ENCODE data around the gene SLMAP.

The SLMAP gene

GRCh38 chr3:57942872-57943283 lies 186.8 kb downstream of the SLMAP start:
- no peak overlapping the region for H3K27ac ChIP-seq
- H3K4me2 ChIP-seq (ENCODE audit: low read length) = no peak overlapping the region
- no peaks in the 10 kb centered on the region for H3K36me3 ChIP-seq (ENCODE audit: control insufficient read depth, insufficient read depth, low read length)
- no peaks in the 10 kb centered on the region for H3K79me2 ChIP-seq
- peaks cover 12% of the 10 kb centered on the region for H3K4me1 ChIP-seq
- H3K27me3 ChIP-seq (ENCODE audit: control insufficient read depth, insufficient read depth, low read length) = no peaks in the 10 kb centered on the region
- TF ChIP-seq CTCF (IDR thresholded peaks at IDR 0.05) = no peak
- no peaks in the 10 kb centered on the region for H3K9me3 ChIP-seq (ENCODE audit: control insufficient read depth, low read length)
- no peak overlapping the region for H2AFZ ChIP-seq
- no peak overlapping the region for H3K4me3 ChIP-seq (ENCODE audit: low read depth, low read length)
- no peak overlapping the region for H3K9ac ChIP-seq

GRCh38 chr3:57943525-57944495 lies 187.7 kb downstream of the SLMAP start:
- peaks cover 12% of the 10 kb centered on the region for H3K4me1 ChIP-seq
- H2AFZ ChIP-seq = peak overlapping the region; percentile 34
- no peaks in the 10 kb centered on the region for H3K9me3 ChIP-seq (ENCODE audit: control insufficient read depth, low read length)
- peak overlapping the region; percentile 25 for H3K27ac ChIP-seq
- no peak overlapping the region for H3K9ac ChIP-seq
- H3K4me3 ChIP-seq (ENCODE audit: low read depth, low read length) = no peak overlapping the region
- TF ChIP-seq CTCF (IDR thresholded peaks at IDR 0.05) = no peak
- H3K36me3 ChIP-seq (ENCODE audit: control insufficient read depth, insufficient read depth, low read length) = no peaks in the 10 kb centered on the region
- peak overlapping the region; percentile 31 for H3K4me2 ChIP-seq (ENCODE audit: low read length)
- H3K79me2 ChIP-seq = no peaks in the 10 kb centered on the region
- H3K27me3 ChIP-seq (ENCODE audit: control insufficient read depth, insufficient read depth, low read length) = no peaks in the 10 kb centered on the region

GRCh38 chr3:57946970-57947381 lies 190.9 kb downstream of the SLMAP start:
- H3K27me3 ChIP-seq (ENCODE audit: control insufficient read depth, insufficient read depth, low read length) = no peaks in the 10 kb centered on the region
- H3K36me3 ChIP-seq (ENCODE audit: control insufficient read depth, insufficient read depth, low read length) = no peaks in the 10 kb centered on the region
- H3K4me3 ChIP-seq (ENCODE audit: low read depth, low read length) = no peak overlapping the region
- H3K9me3 ChIP-seq (ENCODE audit: control insufficient read depth, low read length) = no peaks in the 10 kb centered on the region
- H3K9ac ChIP-seq = no peak overlapping the region
- peaks cover 14% of the 10 kb centered on the region for H3K4me1 ChIP-seq
- H3K27ac ChIP-seq = no peak overlapping the region
- H3K4me2 ChIP-seq (ENCODE audit: low read length) = no peak overlapping the region
- H2AFZ ChIP-seq = no peak overlapping the region
- TF ChIP-seq CTCF (IDR thresholded peaks at IDR 0.05) = no peak
- no peaks in the 10 kb centered on the region for H3K79me2 ChIP-seq

GRCh38 chr3:57948080-57948671 lies 192.1 kb downstream of the SLMAP start:
- Histone ChIP-seq H3K4me1 (peaks cover 16% of the 10 kb centered on the region), H3K27me3 (ENCODE audit: control insufficient read depth, insufficient read depth, low read length) (no peaks in the 10 kb centered on the region), H3K27ac (no peak overlapping the region), H3K9ac (no peak overlapping the region), H3K9me3 (ENCODE audit: control insufficient read depth, low read length) (no peaks in the 10 kb centered on the region), H3K36me3 (ENCODE audit: control insufficient read depth, insufficient read depth, low read length) (no peaks in the 10 kb centered on the region), H3K4me2 (ENCODE audit: low read length) (no peak overlapping the region), H3K79me2 (no peaks in the 10 kb centered on the region), H2AFZ (no peak overlapping the region), H3K4me3 (ENCODE audit: low read depth, low read length) (no peak overlapping the region)
- TF ChIP-seq CTCF (IDR thresholded peaks at IDR 0.05) = no peak
